ENCODE results near the gene CCZ1.
"Not testable (repeated sequence)": the region's sequence is repeated elsewhere in the genome, so short reads cannot be mapped to it uniquely, and the experiment has no call there.

GRCh38 chr7:5973580-5973979 lies 75.0 kb downstream of the CCZ1 start:
- not testable (repeated sequence) for TF ChIP-seq CTCF (IDR thresholded peaks at IDR 0.05; ENCODE audit: borderline replicate concordance, extremely low read depth, low read length, poor library complexity, severe bottlenecking); EZH2 (IDR thresholded peaks at IDR 0.05; ENCODE audit: borderline replicate concordance, low read depth, low read length, severe bottlenecking)
